ENCODE results near the gene SLC7A5. TPM values are rescaled to one million over a fixed set of nuclear protein-coding genes. Genes with fewer than 3 reads are reported as not detected.

SLC7A5 gene
- total and polyA plus RNA-seq, 2 of the 13 experiments (the other 11 are each of a cell fraction or from before 2014, with no cell fraction given): 79.6 to 155 TPM

GRCh38 chr16:87847467-87847784, 21.9 kb downstream of the SLC7A5 start (continued):
- no peak for TF ChIP-seq AKNA (CRISPR knock-in tag; IDR thresholded peaks at IDR 0.05; ENCODE audit: borderline replicate concordance)
- no peak; the same call in 1 of the 2 replicates for TF ChIP-seq ZNF280B (CRISPR knock-in tag; IDR thresholded peaks at IDR 0.05; ENCODE audit: borderline replicate concordance)
- peak; percentile 64; the same call in 1 of the 2 replicates for TF ChIP-seq ZBTB42 (CRISPR knock-in tag; IDR thresholded peaks at IDR 0.05)
- TF ChIP-seq ZNF737 (CRISPR knock-in tag; IDR thresholded peaks at IDR 0.05; ENCODE audit: borderline replicate concordance): no peak
